ENCODE measurements around the gene MLLT3. TPM values are rescaled to one million over a fixed set of nuclear protein-coding genes. Genes with fewer than 3 reads are reported as not detected.

Gene MLLT3
- total and polyA plus RNA-seq, 10 donors = 2.8 to 15.2 (median 10.6) TPM

- Histone ChIP-seq H3K36me3 (no peaks in the 10 kb centered on the region), H3K27me3 (replicated peaks in 1 of 7) (peaks cover 0 to 5% (median 0%) of the 10 kb centered on the region in 7 donors), H3K27ac (no peak overlapping the region), H3K9me3 (no peaks in the 10 kb centered on the region), H3K4me3 (no peak overlapping the region), H3K4me1 (no peaks in the 10 kb centered on the region)
- intact Hi-C loops (cut with DNase I; ENCODE audit: low total_unique reads) = no loop called here
- DNase-seq = no peak
- no peak for TF ChIP-seq POLR2A (IDR thresholded peaks at IDR 0.05)
Measured at GRCh38 chr9:20312732-20313131, 309.6 kb downstream of the MLLT3 start.

- no peak for DNase-seq
- H3K27ac ChIP-seq = no peak overlapping the region
- 93 to 97% (median 93%) methylated on average over 2 of the region's 2 CpGs for WGBS, 5 donors
- no peaks in the 10 kb centered on the region for H3K9me3 ChIP-seq
- H3K27me3 ChIP-seq (replicated peaks in 1 of 7) = peaks cover 0 to 5% (median 0%) of the 10 kb centered on the region in 7 donors
- H3K4me1 ChIP-seq = no peaks in the 10 kb centered on the region
- no peak for TF ChIP-seq CTCF (IDR thresholded peaks at IDR 0.05 in 8 of 11, conservative IDR thresholded peaks at IDR 0.05 in 3 of 11)
- no peak for TF ChIP-seq POLR2A (IDR thresholded peaks at IDR 0.05)
- TF ChIP-seq POLR2AphosphoS5 (IDR thresholded peaks at IDR 0.05) = no peak
- intact Hi-C loops (cut with DNase I; ENCODE audit: low total_unique reads) = no loop called here
- no peaks in the 10 kb centered on the region for H3K36me3 ChIP-seq
- no peak overlapping the region for H3K4me3 ChIP-seq
Measured at GRCh38 chr9:20310024-20310423, 312.3 kb downstream of the MLLT3 start.

DNA sequence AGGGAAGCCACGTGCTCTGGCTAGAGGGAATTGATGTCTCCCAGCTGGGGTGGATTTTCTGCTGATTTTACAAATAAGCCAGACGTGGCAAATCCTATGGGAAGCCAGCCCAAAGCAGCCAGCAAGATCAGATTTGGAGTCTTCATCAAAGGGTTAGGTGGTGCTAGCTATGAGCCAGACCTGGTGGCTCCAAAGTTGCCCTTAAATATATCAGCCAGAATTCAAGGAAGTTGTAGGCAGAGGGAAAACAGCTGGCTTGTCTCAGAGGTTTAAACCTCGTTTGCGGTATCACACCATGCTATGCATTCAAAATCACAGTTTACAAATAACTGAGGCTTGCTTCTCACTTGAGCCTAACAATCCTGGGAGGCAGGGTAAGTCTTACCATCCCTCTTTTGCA is 313.2 kb downstream of the MLLT3 start:
- H3K36me3 ChIP-seq = no peaks in the 10 kb centered on the region
- H3K9me3 ChIP-seq = no peaks in the 10 kb centered on the region
- DNase-seq = no peak
- WGBS, 5 donors = 53 to 82% (median 67%) methylated on average over 4 of the region's 4 CpGs
- no peak overlapping the region for H3K4me3 ChIP-seq
- H3K27me3 ChIP-seq (replicated peaks in 1 of 7) = peaks cover 0 to 5% (median 0%) of the 10 kb centered on the region in 7 donors
- TF ChIP-seq CTCF (IDR thresholded peaks at IDR 0.05 in 8 of 11, conservative IDR thresholded peaks at IDR 0.05 in 3 of 11) (no peak), POLR2AphosphoS5 (IDR thresholded peaks at IDR 0.05) (no peak), POLR2A (IDR thresholded peaks at IDR 0.05) (no peak)
- H3K4me1 ChIP-seq = no peaks in the 10 kb centered on the region
- intact Hi-C loops (cut with DNase I; ENCODE audit: low total_unique reads) = no loop called here
- H3K27ac ChIP-seq = no peak overlapping the region

DNA sequence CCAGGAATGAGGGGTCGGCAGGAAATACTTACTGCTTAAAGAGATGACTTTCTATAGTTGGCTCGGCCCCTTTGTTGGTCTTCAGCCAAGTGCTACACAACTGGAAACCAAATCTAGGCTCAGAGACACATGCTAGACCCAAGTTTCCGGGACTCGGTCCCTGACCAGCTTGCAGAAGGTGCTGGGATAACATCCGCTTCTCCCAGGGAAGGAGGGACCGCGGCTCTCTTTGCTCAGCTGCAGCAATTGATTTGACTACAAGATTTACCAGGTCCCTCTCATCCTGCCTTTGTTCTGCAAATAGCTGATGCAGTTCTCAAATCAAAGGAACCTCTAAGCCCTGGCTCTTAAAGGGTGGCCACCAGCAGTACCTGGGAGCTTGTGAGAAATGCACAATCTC is 314.7 kb downstream of the MLLT3 start:
- Histone ChIP-seq H3K27me3 (replicated peaks in 1 of 7) (peaks cover 0 to 10% (median 0%) of the 10 kb centered on the region in 7 donors), H3K9me3 (no peaks in the 10 kb centered on the region), H3K4me3 (no peak overlapping the region), H3K4me1 (no peaks in the 10 kb centered on the region), H3K27ac (no peak overlapping the region), H3K36me3 (no peaks in the 10 kb centered on the region)
- intact Hi-C loops (cut with DNase I; ENCODE audit: low total_unique reads) = no loop called here
- WGBS, 5 donors = 37 to 55% (median 51%) methylated on average over 7 of the region's 7 CpGs
- no peak for DNase-seq
- TF ChIP-seq POLR2AphosphoS5 (IDR thresholded peaks at IDR 0.05) (no peak), CTCF (IDR thresholded peaks at IDR 0.05 in 8 of 11, conservative IDR thresholded peaks at IDR 0.05 in 3 of 11) (no peak), POLR2A (IDR thresholded peaks at IDR 0.05) (no peak)

GRCh38 chr9:20305452-20305851 is 316.8 kb downstream of the MLLT3 start:
- Histone ChIP-seq H3K36me3 (no peaks in the 10 kb centered on the region), H3K27me3 (replicated peaks in 1 of 7) (peaks cover 0 to 10% (median 0%) of the 10 kb centered on the region in 7 donors), H3K27ac (no peak overlapping the region), H3K4me3 (no peak overlapping the region), H3K9me3 (no peaks in the 10 kb centered on the region), H3K4me1 (no peaks in the 10 kb centered on the region)
- TF ChIP-seq POLR2A (IDR thresholded peaks at IDR 0.05) = no peak
- no peak for TF ChIP-seq POLR2AphosphoS5 (IDR thresholded peaks at IDR 0.05)
- no peak for TF ChIP-seq CTCF (IDR thresholded peaks at IDR 0.05 in 8 of 11, conservative IDR thresholded peaks at IDR 0.05 in 3 of 11)
- DNase-seq = no peak
- intact Hi-C loops (cut with DNase I; ENCODE audit: low total_unique reads) = no loop called here
- 86 to 97% (median 96%) methylated on average over 4 of the region's 4 CpGs for WGBS, 5 donors

Measured in spleen (tissue), 11 donors.